Mucosa of descending colon (tissue), 3 donors: ENCODE data around the gene ASPG. TPM values are rescaled to one million over a fixed set of nuclear protein-coding genes. Genes with fewer than 3 reads are reported as not detected.

Experiments
- ATAC-seq: fragments of 200-7000 bp; cut with Tn5 transposase; one replicate; pipeline ENCODE4 v1.9.1; 2020; ENCODE audit warnings: mild to moderate bottlenecking, moderate library complexity
- DNase-seq, 3 donors: peaks; one replicate each; pipeline ENCODE4 v3.0.0-alpha.2; 2020
- H3K36me3 ChIP-seq: fragments of 200-600 bp; one replicate; pipeline ENCODE4 v1.8.0; 2021; ENCODE audit warnings: low read depth, mild to moderate bottlenecking
- H3K4me1 ChIP-seq: fragments of 200-600 bp; one replicate; pipeline ENCODE4 v1.8.0; 2021; ENCODE audit warnings: low read depth, mild to moderate bottlenecking
- H3K4me3 ChIP-seq: fragments of 200-600 bp; one replicate; pipeline ENCODE4 v1.8.0; 2021; ENCODE audit warnings: mild to moderate bottlenecking
- H3K9me3 ChIP-seq: fragments of 200-600 bp; one replicate; pipeline ENCODE4 v1.8.0; 2021; ENCODE audit warnings: mild to moderate bottlenecking
- CTCF ChIP-seq: fragments of 200-600 bp; IDR thresholded peaks from one replicate; pipeline ENCODE4 v1.8.0; 2022; ENCODE audit warnings: antibody characterized with exemption, mild to moderate bottlenecking
- intact Hi-C, 2 donors: fragments of 100-400 bp; cut with DNase I in 1 of 2; cut with micrococcal nuclease in 1 of 2; formaldehyde crosslinking; loops; one replicate each; pipeline versions ENCODE4 v1.11.0 to v1.11.1; 2022; cut with DNase I, micrococcal nuclease
- total RNA-seq, 3 donors: library from RNA; stranded (reverse); fragmentation: NEBNext Ultra II Directional in 2 of 3; extraction: Animal tissue kit (Norgen Biotek cat#: 25700) in 2 of 3; gene quantifications; one replicate each; pipeline versions ENCODE4 v1.2.1 to v1.2.4, GENCODE V29; 2021 to 2023
- donor health status: DM: no; HTN: no; CAD: no; lungs with moderate emphysema.
- donor health status: DM: no; HTN: no; CAD: no.
- donor health status: DM: no; HTN: yes; CAD: no.

ASPG gene
- total RNA-seq, 3 donors from 2014 or later, result 2.1 to 15.0 (median 14.2) TPM

GRCh38 chr14:104091061-104091926 is 5.8 kb downstream of the ASPG start:
- Histone ChIP-seq H3K4me1 (peaks cover 34% of the 10 kb centered on the region), H3K9me3 (no peaks in the 10 kb centered on the region), H3K36me3 (no peaks in the 10 kb centered on the region), H3K4me3 (no peak overlapping the region)
- DNase-seq, result peak; percentile 21 to 49 (median 38)
- TF ChIP-seq CTCF, result no peak
- ATAC-seq, result no peak
- intact Hi-C loops, result no loop called here

- no peaks in the 10 kb centered on the region for H3K9me3 ChIP-seq
- no peaks in the 10 kb centered on the region for H3K36me3 ChIP-seq
- no peak overlapping the region for H3K4me3 ChIP-seq
- H3K4me1 ChIP-seq, result peaks cover 26% of the 10 kb centered on the region
- no peak for TF ChIP-seq CTCF
- DNase-seq (peak; percentile 2 to 50 (median 34)), ATAC-seq (no peak)
- intact Hi-C loops, result no loop called here
Observed at GRCh38 chr14:104091927-104092771, 6.6 kb downstream of the ASPG start.

DNA sequence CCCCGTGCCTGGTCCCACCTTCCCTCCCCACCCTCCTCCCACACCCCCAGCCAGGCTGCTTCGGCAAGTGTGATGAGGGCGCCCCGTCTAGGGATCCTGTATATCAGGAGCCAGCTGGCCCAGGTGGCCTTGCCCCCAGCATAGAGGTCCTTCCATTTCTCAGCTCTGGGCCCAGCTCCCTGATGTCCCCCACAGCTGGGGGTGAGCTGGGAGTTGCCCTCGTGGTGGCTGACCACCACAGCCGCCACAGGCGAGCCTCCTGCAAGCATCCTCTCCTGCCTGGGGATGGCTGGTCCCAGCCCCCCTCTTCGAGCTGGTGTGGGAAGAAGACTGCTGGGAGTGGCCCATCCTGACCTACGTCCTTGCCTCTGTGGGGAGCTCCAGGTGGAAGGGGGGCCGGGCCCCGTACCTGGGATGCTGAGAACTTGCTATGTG is 7.4 kb downstream of the ASPG start:
- ATAC-seq, result no peak
- no peak for TF ChIP-seq CTCF
- Histone ChIP-seq H3K36me3 (no peaks in the 10 kb centered on the region), H3K4me1 (peaks cover 18% of the 10 kb centered on the region), H3K9me3 (no peaks in the 10 kb centered on the region), H3K4me3 (no peak overlapping the region)
- DNase-seq, result peak in 1 of 3 donors; percentile 35
- intact Hi-C loops, result no loop called here

DNA sequence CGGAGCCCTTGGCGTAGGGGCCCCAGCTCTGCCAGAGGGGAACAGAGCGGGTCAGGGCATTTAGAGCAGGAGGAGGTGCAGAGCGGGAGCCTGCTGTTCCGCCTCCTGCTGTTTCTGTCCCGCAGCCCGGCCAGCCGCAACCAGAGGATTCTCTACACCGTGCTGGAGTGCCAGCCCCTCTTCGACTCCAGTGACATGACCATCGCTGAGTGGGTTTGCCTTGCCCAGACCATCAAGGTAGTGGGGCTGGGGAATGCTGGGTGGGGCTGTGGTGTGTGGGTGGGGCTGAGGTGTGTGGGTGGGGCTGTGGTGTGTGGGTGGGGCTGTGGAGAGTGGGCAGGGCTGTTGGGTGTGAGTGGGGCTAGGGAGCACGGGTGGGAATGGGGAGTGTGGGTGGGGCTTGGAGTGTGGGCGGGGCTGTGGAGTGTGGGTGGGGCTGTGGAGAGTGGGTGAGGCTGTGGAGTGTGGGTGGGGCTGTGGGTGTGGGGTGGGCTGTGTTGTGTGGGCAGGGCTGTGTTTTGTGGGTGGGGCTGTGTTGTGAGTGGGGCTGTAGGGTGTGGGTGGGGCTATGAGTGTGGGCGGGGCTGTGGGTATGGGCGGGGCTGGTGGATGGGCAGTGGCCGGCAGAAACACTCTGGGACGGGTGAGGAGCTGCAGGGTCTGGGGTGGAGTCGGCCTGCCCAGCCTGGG is 8.0 kb downstream of the ASPG start:
- Histone ChIP-seq H3K4me1 (peaks cover 12% of the 10 kb centered on the region), H3K36me3 (no peaks in the 10 kb centered on the region), H3K4me3 (no peak overlapping the region), H3K9me3 (no peaks in the 10 kb centered on the region)
- intact Hi-C loops, result no loop called here
- peak; percentile 74 for ATAC-seq
- TF ChIP-seq CTCF, result no peak
- DNase-seq, result peak; percentile 53 to 73 (median 70)

- DNase-seq (peak in 2 of 3 donors; percentile 58 to 62), ATAC-seq (peak; percentile 10)
- peaks cover 10% of the 10 kb centered on the region for H3K4me1 ChIP-seq
- H3K9me3 ChIP-seq, result no peaks in the 10 kb centered on the region
- no peaks in the 10 kb centered on the region for H3K36me3 ChIP-seq
- TF ChIP-seq CTCF, result no peak
- intact Hi-C loops, result no loop called here
- no peak overlapping the region for H3K4me3 ChIP-seq
Observed at GRCh38 chr14:104094056-104094708, 8.7 kb downstream of the ASPG start.
